GM19324 (cell line): ENCODE measurements around the gene SPRED2.

Experiments
- ATAC-seq: cut with Tn5 transposase; IDR thresholded peaks from one replicate; pipeline ENCODE4 v1.9.1; 2021; ENCODE audit warnings: mild to moderate bottlenecking, moderate library complexity; ENCODE audit not compliant: unreplicated experiment, low FRiP score

SPRED2 gene

GRCh38 chr2:65292461-65293011 is 139.9 kb downstream of the SPRED2 start:
- ATAC-seq = no peak

DNA sequence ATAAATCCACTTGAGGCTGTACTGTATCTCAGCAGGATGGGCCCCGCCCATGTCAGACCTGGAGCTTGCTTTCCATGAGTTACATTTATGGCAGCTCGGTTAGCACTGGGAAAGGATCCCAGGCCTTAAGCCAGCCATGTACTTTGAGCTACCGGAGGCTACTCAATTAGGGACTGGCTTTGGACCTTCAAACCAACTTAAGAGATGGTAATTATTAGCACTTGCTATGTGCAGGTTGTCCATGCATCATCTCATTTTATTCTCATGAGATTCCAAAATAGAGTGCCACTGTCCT is 140.3 kb downstream of the SPRED2 start:
- no peak for ATAC-seq

DNA sequence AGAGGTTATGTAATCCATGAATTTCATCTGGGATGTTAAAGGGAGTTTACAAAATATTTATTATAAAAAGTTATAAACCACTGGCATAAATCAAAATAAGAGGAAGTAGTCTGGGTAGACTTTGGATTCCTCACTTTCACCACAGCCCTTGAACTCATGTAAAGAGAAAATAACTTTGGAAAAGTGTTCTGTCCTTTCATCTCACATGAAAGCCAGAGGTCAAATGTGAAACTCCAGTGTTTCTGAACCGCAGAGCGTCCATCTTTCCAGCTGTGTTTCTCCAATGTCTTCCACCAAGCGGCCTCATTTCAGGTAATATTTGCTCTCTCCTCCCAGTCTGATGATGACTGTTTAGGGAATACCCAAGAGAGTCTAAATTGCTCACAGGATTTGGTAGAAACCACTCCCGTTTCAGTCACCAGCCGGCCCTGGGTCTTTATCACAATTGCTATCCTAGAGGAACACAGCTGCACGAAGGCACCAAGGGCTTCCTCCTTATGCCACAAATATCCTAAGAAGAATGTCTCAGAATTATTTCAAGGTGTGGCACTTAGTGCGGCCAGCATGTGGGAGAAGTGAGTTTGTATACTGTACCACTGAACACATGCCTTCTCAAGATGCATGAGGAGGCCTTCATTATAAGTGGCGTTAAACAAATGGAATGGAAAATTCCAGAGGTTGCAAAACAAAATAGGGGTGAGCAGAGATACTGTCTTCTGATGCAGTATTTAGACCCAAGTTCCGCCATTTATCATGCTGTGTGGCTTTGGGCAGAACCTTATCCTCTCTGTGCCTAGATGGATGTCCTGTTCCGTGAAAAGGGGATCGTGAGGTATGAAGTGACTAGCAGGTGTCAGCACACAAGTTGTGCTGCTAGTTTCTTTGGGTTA is 140.9 kb downstream of the SPRED2 start:
- ATAC-seq = no peak

- ATAC-seq = no peak
These were observed 145.0 kb downstream of the SPRED2 start for GRCh38 chr2:65287364-65287763.

- ATAC-seq = no peak
These were observed 149.8 kb downstream of the SPRED2 start for GRCh38 chr2:65282477-65283053.

GRCh38 chr2:65281627-65282351 is 150.6 kb downstream of the SPRED2 start:
- no peak for ATAC-seq

GRCh38 chr2:65279756-65280155 is 152.6 kb downstream of the SPRED2 start:
- ATAC-seq = no peak

GRCh38 chr2:65278531-65278981 is 153.8 kb downstream of the SPRED2 start:
- no peak for ATAC-seq

DNA sequence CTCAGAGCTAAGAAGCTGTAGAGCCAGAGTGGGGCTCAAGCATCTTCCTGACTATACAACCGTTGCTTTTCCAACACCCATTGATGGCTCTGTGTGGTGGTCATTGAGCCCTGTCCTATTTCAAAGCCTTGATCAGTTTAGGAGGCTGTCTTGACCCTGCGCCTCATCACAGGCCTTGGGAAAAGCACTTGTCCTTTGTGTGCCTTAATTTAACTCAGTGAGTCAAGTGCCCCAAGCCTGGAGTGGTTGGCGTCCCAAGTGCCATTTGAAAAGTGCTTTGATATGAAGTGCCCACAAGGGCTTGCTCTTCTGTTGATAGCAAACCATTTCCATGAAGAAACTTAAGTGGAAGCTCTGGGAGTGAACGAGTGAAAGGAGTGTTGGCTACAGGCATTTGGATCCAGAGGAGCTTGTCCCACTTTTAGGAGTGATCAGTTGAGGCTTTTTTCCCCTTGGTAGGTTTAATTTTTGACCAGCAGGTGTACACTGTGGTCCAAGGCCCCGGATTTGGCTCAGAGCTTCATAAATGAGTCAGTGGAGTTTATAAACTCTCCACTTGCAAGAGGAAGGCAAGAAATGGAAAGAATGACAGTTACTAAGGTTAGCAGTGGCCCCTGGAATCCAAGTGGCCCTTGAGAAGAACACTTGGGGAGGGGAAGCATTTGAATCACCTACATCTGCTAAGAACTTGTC is 154.5 kb downstream of the SPRED2 start:
- ATAC-seq = no peak

DNA sequence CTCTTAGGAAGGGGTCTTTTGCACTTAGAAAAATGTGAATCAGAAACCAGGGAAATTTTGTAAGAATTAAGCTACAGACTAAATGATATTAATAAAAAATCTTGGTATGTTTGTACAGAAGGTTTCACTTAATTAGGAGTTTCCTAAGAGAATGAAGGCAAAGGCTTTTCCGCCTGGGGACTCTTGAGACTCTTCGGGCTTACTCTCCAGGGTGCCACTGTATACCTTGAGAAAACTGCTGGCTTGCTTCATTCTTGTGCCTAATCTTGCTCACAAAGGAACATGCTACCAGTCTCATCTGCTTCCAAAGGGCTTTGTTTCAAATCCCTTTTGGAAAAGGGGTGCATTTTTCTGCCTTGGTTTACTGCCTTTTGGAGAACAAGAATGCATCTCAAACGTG is 155.3 kb downstream of the SPRED2 start:
- ATAC-seq = no peak

DNA sequence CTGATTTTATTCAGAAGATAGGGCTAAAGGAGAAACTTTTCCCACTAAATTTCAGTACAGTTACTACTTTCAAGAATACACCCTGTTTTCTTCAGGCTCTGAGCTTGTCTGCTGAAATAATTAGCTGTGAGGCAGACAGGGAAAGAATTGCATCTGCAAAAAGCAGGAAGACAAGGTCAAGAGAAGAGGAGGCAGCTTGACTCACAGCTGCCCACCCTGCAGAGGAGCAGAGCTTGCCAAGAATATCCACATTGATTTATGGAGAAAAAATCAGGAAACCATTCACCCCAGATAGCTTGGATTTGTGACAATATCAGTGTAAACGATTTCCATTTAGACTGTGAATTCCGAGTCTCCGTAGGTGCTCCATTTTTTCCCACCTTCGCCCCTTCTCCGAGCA is 155.8 kb downstream of the SPRED2 start:
- ATAC-seq = no peak

DNA sequence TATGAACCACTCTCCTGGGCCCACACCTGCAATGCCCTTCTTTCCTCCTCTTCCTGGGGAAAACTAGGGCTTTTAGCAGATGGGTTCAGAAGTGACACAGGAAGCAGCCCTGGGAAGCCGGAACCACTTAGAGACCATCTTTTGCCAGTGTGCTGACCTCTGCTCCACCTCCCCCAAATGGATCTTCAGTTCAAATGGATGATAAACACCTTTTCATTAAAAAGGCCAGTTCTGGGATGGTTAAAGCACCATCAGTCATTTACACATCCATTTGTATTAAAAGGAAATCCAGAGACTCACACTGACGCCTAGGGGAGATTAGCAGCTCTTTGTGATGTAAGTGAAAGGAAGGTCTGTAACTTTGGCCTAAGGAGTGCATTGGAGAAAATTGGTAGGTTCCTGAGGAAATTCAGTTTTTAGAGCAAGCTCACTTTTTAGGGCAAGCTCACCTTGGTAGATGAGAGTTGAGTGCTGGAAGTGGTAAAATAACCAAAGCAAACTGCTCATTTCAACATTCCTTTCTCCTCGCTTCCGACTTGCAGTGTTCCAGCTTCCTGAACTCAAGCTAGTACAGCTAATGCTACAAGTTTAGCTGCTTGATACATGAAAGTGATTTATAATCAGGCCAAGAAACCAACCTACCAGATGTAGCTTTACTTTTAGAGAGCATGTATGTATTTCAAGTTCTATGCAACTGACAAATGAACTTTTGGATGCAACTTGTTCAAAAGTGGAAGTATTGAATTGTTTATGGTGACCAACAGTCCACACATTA is 157.1 kb downstream of the SPRED2 start:
- ATAC-seq = no peak

DNA sequence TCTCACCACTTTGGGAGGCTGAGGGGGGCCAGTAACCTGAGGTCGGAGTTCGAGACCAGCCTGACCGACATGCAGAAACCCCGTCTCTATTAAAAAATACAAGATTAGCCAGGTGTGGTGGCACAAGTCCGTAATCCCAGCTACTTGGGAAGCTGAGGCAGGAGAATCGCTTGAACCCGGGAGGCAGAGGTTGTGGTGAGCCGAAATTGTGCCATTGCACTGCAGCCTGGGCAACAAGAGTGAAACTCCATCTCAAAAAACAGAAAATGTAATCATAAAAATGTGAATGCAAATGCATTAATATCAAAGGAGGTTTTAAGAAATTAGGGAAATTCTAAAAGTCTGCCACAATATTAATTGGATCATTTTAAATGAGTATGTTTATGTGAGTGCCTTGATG is 159.1 kb downstream of the SPRED2 start:
- ATAC-seq = no peak

GRCh38 chr2:65268957-65269356 is 163.4 kb downstream of the SPRED2 start:
- no peak for ATAC-seq

GRCh38 chr2:65267008-65267407 is 165.4 kb downstream of the SPRED2 start:
- no peak for ATAC-seq

DNA sequence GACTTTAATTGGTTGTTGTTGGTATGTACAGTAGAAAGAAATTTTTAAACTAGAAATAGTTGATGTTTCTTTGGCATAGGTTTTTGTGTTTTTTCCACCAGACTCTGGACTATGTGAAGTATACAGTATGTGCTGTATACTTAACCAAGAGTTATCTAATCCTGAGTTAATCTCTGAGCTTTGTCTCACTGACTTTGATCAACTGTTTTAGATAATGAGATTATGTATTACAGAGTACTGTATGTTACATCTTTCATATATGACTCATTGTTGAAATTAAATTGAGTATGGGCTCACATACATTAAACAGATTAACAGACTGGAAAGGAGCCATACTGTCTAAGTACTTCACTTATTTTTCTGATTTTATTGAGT is 166.7 kb downstream of the SPRED2 start:
- ATAC-seq = no peak

GRCh38 chr2:65264821-65265670 is 167.4 kb downstream of the SPRED2 start:
- no peak for ATAC-seq

GRCh38 chr2:65263986-65264385 is 168.4 kb downstream of the SPRED2 start:
- ATAC-seq = no peak

- ATAC-seq = no peak
These were observed 169.1 kb downstream of the SPRED2 start for GRCh38 chr2:65263262-65263661.
